Measurements from ENCODE around the gene IL33. TPM values are rescaled to one million over a fixed set of nuclear protein-coding genes. Genes with fewer than 3 reads are reported as not detected.

The IL33 gene
- total RNA-seq, 1 experiment from 2014 or later, result 0.07 TPM

DNA sequence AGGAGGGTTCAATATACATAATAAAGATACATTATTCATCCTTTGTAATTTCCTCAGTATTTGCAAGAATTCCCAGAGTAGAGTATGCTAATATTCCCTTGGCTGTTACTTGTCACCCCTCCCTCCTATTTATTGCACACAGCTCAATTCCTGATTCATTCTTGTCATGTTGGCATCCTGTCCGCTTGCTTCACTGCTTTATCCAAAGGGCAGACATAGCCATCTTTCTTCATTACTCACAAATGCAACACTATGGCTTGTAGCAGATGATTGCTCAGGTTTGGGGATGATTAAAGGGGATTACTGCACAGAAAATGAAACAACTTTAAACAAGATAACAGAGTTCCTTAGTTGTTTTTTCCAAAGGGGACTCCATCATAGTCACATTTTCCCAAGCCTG, 1.2 kb upstream of the IL33 start (continued):
- TF ChIP-seq, protein P1, sequence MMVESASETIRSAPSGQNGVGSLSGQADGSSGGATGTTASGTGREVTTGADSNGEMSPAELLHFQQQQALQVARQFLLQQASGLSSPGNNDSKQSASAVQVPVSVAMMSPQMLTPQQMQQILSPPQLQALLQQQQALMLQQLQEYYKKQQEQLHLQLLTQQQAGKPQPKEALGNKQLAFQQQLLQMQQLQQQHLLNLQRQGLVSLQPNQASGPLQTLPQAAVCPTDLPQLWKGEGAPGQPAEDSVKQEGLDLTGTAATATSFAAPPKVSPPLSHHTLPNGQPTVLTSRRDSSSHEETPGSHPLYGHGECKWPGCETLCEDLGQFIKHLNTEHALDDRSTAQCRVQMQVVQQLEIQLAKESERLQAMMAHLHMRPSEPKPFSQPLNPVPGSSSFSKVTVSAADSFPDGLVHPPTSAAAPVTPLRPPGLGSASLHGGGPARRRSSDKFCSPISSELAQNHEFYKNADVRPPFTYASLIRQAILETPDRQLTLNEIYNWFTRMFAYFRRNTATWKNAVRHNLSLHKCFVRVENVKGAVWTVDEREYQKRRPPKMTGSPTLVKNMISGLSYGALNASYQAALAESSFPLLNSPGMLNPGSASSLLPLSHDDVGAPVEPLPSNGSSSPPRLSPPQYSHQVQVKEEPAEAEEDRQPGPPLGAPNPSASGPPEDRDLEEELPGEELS (CRISPR knock-in tag; IDR thresholded peaks at IDR 0.05), result no peak
- TF ChIP-seq NR2C2 (CRISPR knock-in tag; IDR thresholded peaks at IDR 0.05), result no peak
- TF ChIP-seq, protein P2, sequence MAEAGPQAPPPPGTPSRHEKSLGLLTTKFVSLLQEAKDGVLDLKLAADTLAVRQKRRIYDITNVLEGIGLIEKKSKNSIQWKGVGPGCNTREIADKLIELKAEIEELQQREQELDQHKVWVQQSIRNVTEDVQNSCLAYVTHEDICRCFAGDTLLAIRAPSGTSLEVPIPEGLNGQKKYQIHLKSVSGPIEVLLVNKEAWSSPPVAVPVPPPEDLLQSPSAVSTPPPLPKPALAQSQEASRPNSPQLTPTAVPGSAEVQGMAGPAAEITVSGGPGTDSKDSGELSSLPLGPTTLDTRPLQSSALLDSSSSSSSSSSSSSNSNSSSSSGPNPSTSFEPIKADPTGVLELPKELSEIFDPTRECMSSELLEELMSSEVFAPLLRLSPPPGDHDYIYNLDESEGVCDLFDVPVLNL (CRISPR knock-in tag; IDR thresholded peaks at IDR 0.05; ENCODE audit: borderline replicate concordance, low read depth), result no peak

DNA sequence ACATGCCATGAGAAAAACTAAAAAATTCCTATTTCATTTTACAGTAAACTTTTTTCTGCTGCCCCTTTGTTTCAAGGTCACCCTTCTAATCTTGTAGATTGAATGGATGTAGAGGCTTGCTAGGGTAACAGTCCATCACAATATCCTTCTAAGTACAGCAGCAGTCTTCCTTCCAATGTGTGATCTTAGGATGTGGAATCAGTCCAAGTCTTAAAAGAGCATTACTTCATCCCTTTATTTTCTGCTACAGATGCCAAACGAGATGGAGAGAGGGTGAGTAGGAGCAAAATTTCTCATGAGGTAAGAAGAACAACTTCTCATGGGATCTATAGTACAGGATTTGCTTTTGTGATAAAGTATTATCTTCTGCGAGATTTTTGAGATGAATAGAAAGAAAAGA, 704 bp upstream of the IL33 start:
- Mint-ChIP-seq H3K27me3 (ENCODE audit: low read depth) (no peaks in the 10 kb centered on the region), H3K4me1 (peaks cover 9% of the 10 kb centered on the region), H3K27ac (no peak overlapping the region), H3K36me3 (peaks cover 8% of the 10 kb centered on the region), H3K4me3 (no peak overlapping the region), H3K9me3 (peaks cover 14% of the 10 kb centered on the region)
- no peak for DNase-seq (ENCODE audit: low spot score)
- POLR2A ChIA-PET, result no interaction called here
- ATAC-seq, result no peak
- CTCF ChIA-PET, result no interaction called here
- TF ChIP-seq KAT7 (CRISPR knock-in tag; IDR thresholded peaks at IDR 0.05; ENCODE audit: borderline replicate concordance), result no peak
- TF ChIP-seq, protein P3, sequence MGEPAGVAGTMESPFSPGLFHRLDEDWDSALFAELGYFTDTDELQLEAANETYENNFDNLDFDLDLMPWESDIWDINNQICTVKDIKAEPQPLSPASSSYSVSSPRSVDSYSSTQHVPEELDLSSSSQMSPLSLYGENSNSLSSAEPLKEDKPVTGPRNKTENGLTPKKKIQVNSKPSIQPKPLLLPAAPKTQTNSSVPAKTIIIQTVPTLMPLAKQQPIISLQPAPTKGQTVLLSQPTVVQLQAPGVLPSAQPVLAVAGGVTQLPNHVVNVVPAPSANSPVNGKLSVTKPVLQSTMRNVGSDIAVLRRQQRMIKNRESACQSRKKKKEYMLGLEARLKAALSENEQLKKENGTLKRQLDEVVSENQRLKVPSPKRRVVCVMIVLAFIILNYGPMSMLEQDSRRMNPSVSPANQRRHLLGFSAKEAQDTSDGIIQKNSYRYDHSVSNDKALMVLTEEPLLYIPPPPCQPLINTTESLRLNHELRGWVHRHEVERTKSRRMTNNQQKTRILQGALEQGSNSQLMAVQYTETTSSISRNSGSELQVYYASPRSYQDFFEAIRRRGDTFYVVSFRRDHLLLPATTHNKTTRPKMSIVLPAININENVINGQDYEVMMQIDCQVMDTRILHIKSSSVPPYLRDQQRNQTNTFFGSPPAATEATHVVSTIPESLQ (CRISPR knock-in tag; IDR thresholded peaks at IDR 0.05), result no peak
- no peak for TF ChIP-seq JUN (CRISPR knock-in tag; IDR thresholded peaks at IDR 0.05)
- TF ChIP-seq RORB (CRISPR knock-in tag; IDR thresholded peaks at IDR 0.05), result no peak
- TF ChIP-seq PRRX2 (CRISPR knock-in tag; IDR thresholded peaks at IDR 0.05), result no peak
- TF ChIP-seq, protein P4, sequence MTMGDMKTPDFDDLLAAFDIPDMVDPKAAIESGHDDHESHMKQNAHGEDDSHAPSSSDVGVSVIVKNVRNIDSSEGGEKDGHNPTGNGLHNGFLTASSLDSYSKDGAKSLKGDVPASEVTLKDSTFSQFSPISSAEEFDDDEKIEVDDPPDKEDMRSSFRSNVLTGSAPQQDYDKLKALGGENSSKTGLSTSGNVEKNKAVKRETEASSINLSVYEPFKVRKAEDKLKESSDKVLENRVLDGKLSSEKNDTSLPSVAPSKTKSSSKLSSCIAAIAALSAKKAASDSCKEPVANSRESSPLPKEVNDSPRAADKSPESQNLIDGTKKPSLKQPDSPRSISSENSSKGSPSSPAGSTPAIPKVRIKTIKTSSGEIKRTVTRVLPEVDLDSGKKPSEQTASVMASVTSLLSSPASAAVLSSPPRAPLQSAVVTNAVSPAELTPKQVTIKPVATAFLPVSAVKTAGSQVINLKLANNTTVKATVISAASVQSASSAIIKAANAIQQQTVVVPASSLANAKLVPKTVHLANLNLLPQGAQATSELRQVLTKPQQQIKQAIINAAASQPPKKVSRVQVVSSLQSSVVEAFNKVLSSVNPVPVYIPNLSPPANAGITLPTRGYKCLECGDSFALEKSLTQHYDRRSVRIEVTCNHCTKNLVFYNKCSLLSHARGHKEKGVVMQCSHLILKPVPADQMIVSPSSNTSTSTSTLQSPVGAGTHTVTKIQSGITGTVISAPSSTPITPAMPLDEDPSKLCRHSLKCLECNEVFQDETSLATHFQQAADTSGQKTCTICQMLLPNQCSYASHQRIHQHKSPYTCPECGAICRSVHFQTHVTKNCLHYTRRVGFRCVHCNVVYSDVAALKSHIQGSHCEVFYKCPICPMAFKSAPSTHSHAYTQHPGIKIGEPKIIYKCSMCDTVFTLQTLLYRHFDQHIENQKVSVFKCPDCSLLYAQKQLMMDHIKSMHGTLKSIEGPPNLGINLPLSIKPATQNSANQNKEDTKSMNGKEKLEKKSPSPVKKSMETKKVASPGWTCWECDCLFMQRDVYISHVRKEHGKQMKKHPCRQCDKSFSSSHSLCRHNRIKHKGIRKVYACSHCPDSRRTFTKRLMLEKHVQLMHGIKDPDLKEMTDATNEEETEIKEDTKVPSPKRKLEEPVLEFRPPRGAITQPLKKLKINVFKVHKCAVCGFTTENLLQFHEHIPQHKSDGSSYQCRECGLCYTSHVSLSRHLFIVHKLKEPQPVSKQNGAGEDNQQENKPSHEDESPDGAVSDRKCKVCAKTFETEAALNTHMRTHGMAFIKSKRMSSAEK (CRISPR knock-in tag; IDR thresholded peaks at IDR 0.05; ENCODE audit: borderline replicate concordance), result no peak
- TF ChIP-seq ZNF416 (CRISPR knock-in tag; IDR thresholded peaks at IDR 0.05), result no peak
- no peak for TF ChIP-seq TCF7 (CRISPR knock-in tag; IDR thresholded peaks at IDR 0.05; ENCODE audit: low read depth)
- TF ChIP-seq, protein P5, sequence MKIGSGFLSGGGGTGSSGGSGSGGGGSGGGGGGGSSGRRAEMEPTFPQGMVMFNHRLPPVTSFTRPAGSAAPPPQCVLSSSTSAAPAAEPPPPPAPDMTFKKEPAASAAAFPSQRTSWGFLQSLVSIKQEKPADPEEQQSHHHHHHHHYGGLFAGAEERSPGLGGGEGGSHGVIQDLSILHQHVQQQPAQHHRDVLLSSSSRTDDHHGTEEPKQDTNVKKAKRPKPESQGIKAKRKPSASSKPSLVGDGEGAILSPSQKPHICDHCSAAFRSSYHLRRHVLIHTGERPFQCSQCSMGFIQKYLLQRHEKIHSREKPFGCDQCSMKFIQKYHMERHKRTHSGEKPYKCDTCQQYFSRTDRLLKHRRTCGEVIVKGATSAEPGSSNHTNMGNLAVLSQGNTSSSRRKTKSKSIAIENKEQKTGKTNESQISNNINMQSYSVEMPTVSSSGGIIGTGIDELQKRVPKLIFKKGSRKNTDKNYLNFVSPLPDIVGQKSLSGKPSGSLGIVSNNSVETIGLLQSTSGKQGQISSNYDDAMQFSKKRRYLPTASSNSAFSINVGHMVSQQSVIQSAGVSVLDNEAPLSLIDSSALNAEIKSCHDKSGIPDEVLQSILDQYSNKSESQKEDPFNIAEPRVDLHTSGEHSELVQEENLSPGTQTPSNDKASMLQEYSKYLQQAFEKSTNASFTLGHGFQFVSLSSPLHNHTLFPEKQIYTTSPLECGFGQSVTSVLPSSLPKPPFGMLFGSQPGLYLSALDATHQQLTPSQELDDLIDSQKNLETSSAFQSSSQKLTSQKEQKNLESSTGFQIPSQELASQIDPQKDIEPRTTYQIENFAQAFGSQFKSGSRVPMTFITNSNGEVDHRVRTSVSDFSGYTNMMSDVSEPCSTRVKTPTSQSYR (CRISPR knock-in tag; IDR thresholded peaks at IDR 0.05), result no peak

Measured in WTC11 (cell line).